H9 (cell line): ENCODE data around the gene PLEKHG2. TPM values are rescaled to one million over a fixed set of nuclear protein-coding genes. Genes with fewer than 3 reads are reported as not detected.
A peak's percentile ranks its signal among the peaks of the same experiment; 100 is the strongest.

ENCODE experiments used
- DNase-seq: peaks from one replicate; pipeline ENCODE4 v3.0.0-alpha.2; 2017
- H2AFZ ChIP-seq: one replicate; pipeline ENCODE4 v1.6.1; 2013; ENCODE audit warnings: mild to moderate bottlenecking, low read length, control low read depth, moderate library complexity
- H2AK5ac ChIP-seq: 2 replicates; pipeline ENCODE4 v1.6.1; 2013; ENCODE audit warnings: low read length, control low read depth, mixed read lengths; ENCODE audit not compliant: insufficient read length
- H2BK120ac ChIP-seq: one replicate; pipeline ENCODE4 v1.6.1; 2013; ENCODE audit warnings: low read depth, mild to moderate bottlenecking, low read length, control low read depth, inconsistent platforms; ENCODE audit not compliant: poor library complexity, severe bottlenecking
- H2BK12ac ChIP-seq: 2 replicates; pipeline ENCODE4 v1.6.1; 2013; ENCODE audit warnings: low read length, control low read depth, mixed read lengths, low read depth; ENCODE audit not compliant: insufficient read length
- H2BK15ac ChIP-seq: 2 replicates; pipeline ENCODE4 v1.6.1; 2013; ENCODE audit warnings: low read depth, low read length, control low read depth
- H2BK20ac ChIP-seq: one replicate; pipeline ENCODE4 v1.6.1; 2013; ENCODE audit warnings: low read depth, mild to moderate bottlenecking, low read length, control low read depth, inconsistent platforms; ENCODE audit not compliant: poor library complexity, severe bottlenecking
- H2BK5ac ChIP-seq: 2 replicates; pipeline ENCODE4 v1.6.1; 2013; ENCODE audit warnings: low read length, control low read depth, mixed read lengths; ENCODE audit not compliant: insufficient read length
- H3K14ac ChIP-seq: 2 replicates; pipeline ENCODE4 v1.6.1; 2013; ENCODE audit warnings: low read length, control low read depth; ENCODE audit not compliant: insufficient read depth
- H3K18ac ChIP-seq: 2 replicates; pipeline ENCODE4 v1.6.1; 2013; ENCODE audit warnings: low read depth, mild to moderate bottlenecking, mixed read lengths, low read length, control low read depth; ENCODE audit not compliant: insufficient read length
- H3K23ac ChIP-seq: 2 replicates; pipeline ENCODE4 v1.6.1; 2013; ENCODE audit warnings: low read length, control low read depth, mixed read lengths, low read depth; ENCODE audit not compliant: insufficient read length
- H3K23me2 ChIP-seq: 2 replicates; pipeline ENCODE4 v1.6.1; 2013; ENCODE audit warnings: low read depth, mild to moderate bottlenecking, mixed read lengths, low read length, control low read depth; ENCODE audit not compliant: insufficient read length, poor library complexity, severe bottlenecking
- H3K27ac ChIP-seq: 2 replicates; pipeline ENCODE4 v1.5.1; 2013; ENCODE audit warnings: low read length, control low read depth, mixed read lengths, low read depth; ENCODE audit not compliant: insufficient read length
- H3K27me3 ChIP-seq: 2 replicates; pipeline ENCODE4 v1.6.1; 2013; ENCODE audit warnings: low read length, control low read depth, inconsistent platforms; ENCODE audit not compliant: insufficient read depth
- H3K4ac ChIP-seq: 2 replicates; pipeline ENCODE4 v1.6.1; 2013; ENCODE audit warnings: low read depth, mild to moderate bottlenecking, control low read depth, inconsistent platforms, low read length, moderate library complexity
- H3K4me1 ChIP-seq: 2 replicates; pipeline ENCODE4 v1.6.1; 2013; ENCODE audit warnings: low read length, control low read depth, inconsistent platforms; ENCODE audit not compliant: insufficient read depth
- H3K4me2 ChIP-seq: 2 replicates; pipeline ENCODE4 v1.6.1; 2013; ENCODE audit warnings: low read length, control low read depth, mixed read lengths; ENCODE audit not compliant: insufficient read length, insufficient read depth
- H3K56ac ChIP-seq: 2 replicates; pipeline ENCODE4 v1.6.1; 2013; ENCODE audit warnings: low read depth, mild to moderate bottlenecking, mixed read lengths, low read length, control low read depth; ENCODE audit not compliant: insufficient read length
- H3K79me1 ChIP-seq: 2 replicates; pipeline ENCODE4 v1.6.1; 2013; ENCODE audit warnings: low read depth, mild to moderate bottlenecking, moderate library complexity, low read length, control low read depth, inconsistent platforms; ENCODE audit not compliant: insufficient read depth, poor library complexity, severe bottlenecking
- H3K79me2 ChIP-seq: 2 replicates; pipeline ENCODE4 v1.6.1; 2013; ENCODE audit warnings: low read length, control low read depth, inconsistent platforms; ENCODE audit not compliant: insufficient read depth
- H3K9ac ChIP-seq: 2 replicates; pipeline ENCODE4 v1.6.1; 2013; ENCODE audit warnings: low read length, control low read depth, mixed read lengths; ENCODE audit not compliant: insufficient read length; ENCODE audit errors: extremely low read depth
- H3K9me3 ChIP-seq: one replicate; pipeline ENCODE4 v1.6.1; 2013; ENCODE audit warnings: low read depth, low read length, inconsistent platforms; ENCODE audit not compliant: control insufficient read depth
- H3T11ph ChIP-seq: one replicate; pipeline ENCODE4 v1.6.1; 2013; ENCODE audit warnings: mild to moderate bottlenecking, low read length, control low read depth, inconsistent platforms
- H4K20me1 ChIP-seq: one replicate; pipeline ENCODE4 v1.6.1; 2013; ENCODE audit not compliant: control insufficient read depth, insufficient read length, insufficient read depth
- H4K5ac ChIP-seq: 2 replicates; pipeline ENCODE4 v1.6.1; 2013; ENCODE audit warnings: low read depth, mild to moderate bottlenecking, mixed read lengths, low read length, control low read depth; ENCODE audit not compliant: insufficient read length
- H4K8ac ChIP-seq: replicated peaks from 2 replicates; pipeline ENCODE4 v1.6.1; 2013; ENCODE audit warnings: low read length, control low read depth, mixed read lengths, low read depth; ENCODE audit not compliant: insufficient read length
- H4K91ac ChIP-seq: 2 replicates; pipeline ENCODE4 v1.6.1; 2013; ENCODE audit warnings: low read depth, mild to moderate bottlenecking, moderate library complexity, mixed read lengths, low read length, control low read depth; ENCODE audit not compliant: insufficient read length
- H3K27ac Mint-ChIP-seq, 3 experiments: 2 replicates in 2 of 3; 3 replicates in 1 of 3; pipeline ENCODE4 v1.8.0; 2020 to 2021; ENCODE audit warnings: mixed read lengths in 3 of 3, mild to moderate bottlenecking in 1 of 3, moderate library complexity in 1 of 3
- H3K27me3 Mint-ChIP-seq: 2 replicates; pipeline ENCODE4 v1.8.0; 2021; ENCODE audit warnings: low read depth, mild to moderate bottlenecking, moderate library complexity, mixed read lengths
- H3K36me3 Mint-ChIP-seq, 3 experiments: 2 replicates in 2 of 3; 3 replicates in 1 of 3; pipeline ENCODE4 v1.8.0; 2020 to 2021; ENCODE audit warnings: low read depth in 3 of 3, mixed read lengths in 3 of 3; ENCODE audit not compliant: insufficient read depth in 1 of 3
- H3K4me1 Mint-ChIP-seq, 2 experiments: 2 replicates each; pipeline ENCODE4 v1.8.0; 2020; ENCODE audit warnings: mixed read lengths in 2 of 2
- H3K4me3 Mint-ChIP-seq, 2 experiments: 2 replicates in 1 of 2; 3 replicates in 1 of 2; pipeline ENCODE4 v1.8.0; 2020 to 2021; ENCODE audit warnings: mild to moderate bottlenecking in 2 of 2, mixed read lengths in 2 of 2, moderate library complexity in 1 of 2
- H3K9me3 Mint-ChIP-seq, 2 experiments: 2 replicates in 1 of 2; 3 replicates in 1 of 2; pipeline ENCODE4 v1.8.0; 2020; ENCODE audit warnings: mild to moderate bottlenecking in 2 of 2, mixed read lengths in 2 of 2, moderate library complexity in 1 of 2
- WGBS: extraction: QIAGEN DNeasy Blood & Tissue Kit; methylation state at CpG from one replicate; pipeline ENCODE4 v1.1.7; 2013; ENCODE audit warnings: missing lambda C conversion rate, low lambda C conversion rate, mixed read lengths; ENCODE audit not compliant: insufficient read length; ENCODE audit errors: extremely low coverage; 5-methylcytosine and 5-hydroxymethylcytosine counted together
- total RNA-seq: library from RNA; stranded (reverse); gene quantifications from 2 replicates; pipeline ENCODE4 v1.2.1, GENCODE V29; 2021
- TF ChIP-seq, protein P1 (sequence below): fragments of 200-600 bp; sonication (generic); conservative IDR thresholded peaks from 3 replicates; pipeline ENCODE4 v1.8.0; 2021; ENCODE audit warnings: antibody characterized with exemption, mild to moderate bottlenecking

Gene PLEKHG2
- total RNA-seq, 1 experiment from 2014 or later = 167 TPM

- Histone ChIP-seq H3K79me2 (peaks cover 3% of the 10 kb centered on the region; the same call in 1 of the 2 replicates), H3K9ac (no peak overlapping the region), H3K4ac (no peak overlapping the region), H2AFZ (no peak overlapping the region), H3K79me1 (no peaks in the 10 kb centered on the region), H3K27ac (no peak overlapping the region), H2BK12ac (no peak overlapping the region), H2BK15ac (no peak overlapping the region), H2BK5ac (no peak overlapping the region), H3K9me3 (no peaks in the 10 kb centered on the region), H3K4me2 (peak overlapping the region; percentile 74), H4K91ac (no peak overlapping the region), H3K56ac (no peak overlapping the region), H3K23ac (no peak overlapping the region), H3K23me2 (peaks cover 27% of the 10 kb centered on the region), H3K4me1 (peaks cover 5% of the 10 kb centered on the region; the same call in 1 of the 2 replicates), H4K20me1 (no peaks in the 10 kb centered on the region), H2BK120ac (no peak overlapping the region), H3K14ac (no peak overlapping the region), H4K5ac (no peak overlapping the region), H3K18ac (peak overlapping the region; percentile 21), H4K8ac (no peak overlapping the region), H3T11ph (no peak overlapping the region), H2AK5ac (no peak overlapping the region), H3K27me3 (no peaks in the 10 kb centered on the region), H2BK20ac (no peak overlapping the region)
- peak overlapping the region; percentile 44 to 95 (median 70); a peak in 5 of 7 replicates for H3K27ac Mint-ChIP-seq
- no CpG with 5 or more reads among the region's 22 CpGs for WGBS
- TF ChIP-seq, protein P1, sequence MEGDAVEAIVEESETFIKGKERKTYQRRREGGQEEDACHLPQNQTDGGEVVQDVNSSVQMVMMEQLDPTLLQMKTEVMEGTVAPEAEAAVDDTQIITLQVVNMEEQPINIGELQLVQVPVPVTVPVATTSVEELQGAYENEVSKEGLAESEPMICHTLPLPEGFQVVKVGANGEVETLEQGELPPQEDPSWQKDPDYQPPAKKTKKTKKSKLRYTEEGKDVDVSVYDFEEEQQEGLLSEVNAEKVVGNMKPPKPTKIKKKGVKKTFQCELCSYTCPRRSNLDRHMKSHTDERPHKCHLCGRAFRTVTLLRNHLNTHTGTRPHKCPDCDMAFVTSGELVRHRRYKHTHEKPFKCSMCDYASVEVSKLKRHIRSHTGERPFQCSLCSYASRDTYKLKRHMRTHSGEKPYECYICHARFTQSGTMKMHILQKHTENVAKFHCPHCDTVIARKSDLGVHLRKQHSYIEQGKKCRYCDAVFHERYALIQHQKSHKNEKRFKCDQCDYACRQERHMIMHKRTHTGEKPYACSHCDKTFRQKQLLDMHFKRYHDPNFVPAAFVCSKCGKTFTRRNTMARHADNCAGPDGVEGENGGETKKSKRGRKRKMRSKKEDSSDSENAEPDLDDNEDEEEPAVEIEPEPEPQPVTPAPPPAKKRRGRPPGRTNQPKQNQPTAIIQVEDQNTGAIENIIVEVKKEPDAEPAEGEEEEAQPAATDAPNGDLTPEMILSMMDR = no peak
- peak; percentile 80 for DNase-seq
- H3K9me3 Mint-ChIP-seq = no peaks in the 10 kb centered on the region
- no peaks in the 10 kb centered on the region; the same call in 1 of the 2 replicates for H3K27me3 Mint-ChIP-seq
- H3K4me1 Mint-ChIP-seq = peaks cover 43 to 57% of the 10 kb centered on the region in 2 experiments
- H3K36me3 Mint-ChIP-seq = peaks cover 6 to 13% (median 11%) of the 10 kb centered on the region in 3 experiments
- H3K4me3 Mint-ChIP-seq = peak overlapping the region; percentile 83 to 92
Measured at GRCh38 chr19:39405958-39406655, 6.4 kb upstream of the PLEKHG2 start.
